Trophoblast cell (in vitro differentiated cells and primary cell): ENCODE data around the gene SUSD2.
A peak's percentile ranks its signal among the peaks of the same experiment; 100 is the strongest.
"Not testable (repeated sequence)": the region's sequence is repeated elsewhere in the genome, so short reads cannot be mapped to it uniquely, and the experiment has no call there.

ENCODE experiments used
- DNase-seq, 2 donors: peaks; one replicate each; pipeline ENCODE4 v3.0.0-alpha.2; 2016
- H2AFZ ChIP-seq: 2 replicates; pipeline ENCODE4 v1.6.1; 2013; ENCODE audit warnings: low read length, moderate library complexity, mild to moderate bottlenecking; ENCODE audit not compliant: insufficient read depth, poor library complexity
- H2AK5ac ChIP-seq: 2 replicates; pipeline ENCODE4 v1.6.1; 2013; ENCODE audit warnings: mild to moderate bottlenecking, low read length
- H2BK120ac ChIP-seq: 2 replicates; pipeline ENCODE4 v1.6.1; 2013; ENCODE audit warnings: low read length, mild to moderate bottlenecking, moderate library complexity; ENCODE audit not compliant: insufficient read depth, poor library complexity
- H2BK12ac ChIP-seq: 2 replicates; pipeline ENCODE4 v1.6.1; 2013; ENCODE audit warnings: mild to moderate bottlenecking, low read length, moderate library complexity
- H2BK5ac ChIP-seq: 2 replicates; pipeline ENCODE4 v1.6.1; 2013; ENCODE audit warnings: low read length, low read depth, moderate library complexity, mild to moderate bottlenecking; ENCODE audit not compliant: poor library complexity
- H3K14ac ChIP-seq: 2 replicates; pipeline ENCODE4 v1.6.1; 2013; ENCODE audit warnings: mild to moderate bottlenecking, low read length
- H3K18ac ChIP-seq: 2 replicates; pipeline ENCODE4 v1.6.1; 2013; ENCODE audit warnings: mild to moderate bottlenecking, low read length
- H3K23ac ChIP-seq: 2 replicates; pipeline ENCODE4 v1.6.1; 2013; ENCODE audit warnings: low read length
- H3K27ac ChIP-seq: 2 replicates; pipeline ENCODE4 v1.5.1; 2013; ENCODE audit warnings: low read depth, mild to moderate bottlenecking, inconsistent platforms, low read length, moderate library complexity
- H3K27me3 ChIP-seq: 2 replicates; pipeline ENCODE4 v1.6.1; 2013; ENCODE audit warnings: inconsistent platforms, mild to moderate bottlenecking, low read length, moderate library complexity; ENCODE audit not compliant: insufficient read depth
- H3K36me3 ChIP-seq, 2 experiments: 1 replicate in 1 of 2; 2 replicates in 1 of 2; pipeline ENCODE4 v1.6.1; 2013; ENCODE audit warnings: low read length in 2 of 2, mild to moderate bottlenecking in 2 of 2, moderate library complexity in 1 of 2; ENCODE audit not compliant: insufficient read depth in 2 of 2, control insufficient read depth in 1 of 2
- H3K4ac ChIP-seq: 2 replicates; pipeline ENCODE4 v1.6.1; 2013; ENCODE audit warnings: low read depth, mild to moderate bottlenecking, low read length, moderate library complexity
- H3K4me1 ChIP-seq, 2 experiments: 1 replicate in 1 of 2; 2 replicates in 1 of 2; pipeline ENCODE4 v1.6.1; 2013; ENCODE audit warnings: low read length in 2 of 2, mild to moderate bottlenecking in 2 of 2, moderate library complexity in 1 of 2; ENCODE audit not compliant: insufficient read depth in 2 of 2, control insufficient read depth in 1 of 2
- H3K4me2 ChIP-seq: 2 replicates; pipeline ENCODE4 v1.6.1; 2013; ENCODE audit warnings: inconsistent platforms, mild to moderate bottlenecking, low read length, moderate library complexity
- H3K4me3 ChIP-seq: 2 replicates; pipeline ENCODE4 v1.5.1; 2013; ENCODE audit warnings: mild to moderate bottlenecking, low read depth, low read length, inconsistent platforms
- H3K79me1 ChIP-seq: one replicate; pipeline ENCODE4 v1.6.1; 2013; ENCODE audit warnings: low read length
- H3K79me2 ChIP-seq: 2 replicates; pipeline ENCODE4 v1.6.1; 2013; ENCODE audit warnings: low read length, mild to moderate bottlenecking; ENCODE audit not compliant: control insufficient read depth, insufficient read depth, poor library complexity
- H3K9ac ChIP-seq: 2 replicates; pipeline ENCODE4 v1.6.1; 2013; ENCODE audit warnings: mild to moderate bottlenecking, low read length
- H3K9me3 ChIP-seq: 2 replicates; pipeline ENCODE4 v1.6.1; 2013; ENCODE audit warnings: low read depth, mild to moderate bottlenecking, control low read depth, inconsistent platforms, low read length; ENCODE audit not compliant: insufficient read depth
- H4K12ac ChIP-seq: 2 replicates; pipeline ENCODE4 v1.6.1; 2013; ENCODE audit warnings: low read depth, mild to moderate bottlenecking, low read length, moderate library complexity
- H4K8ac ChIP-seq: 2 replicates; pipeline ENCODE4 v1.6.1; 2013; ENCODE audit warnings: low read depth, mild to moderate bottlenecking, low read length, moderate library complexity
- H4K91ac ChIP-seq: one replicate; pipeline ENCODE4 v1.6.1; 2013; ENCODE audit warnings: low read depth, mild to moderate bottlenecking, low read length, moderate library complexity
- WGBS: extraction: QIAGEN DNeasy Blood & Tissue Kit; methylation state at CpG from one replicate; pipeline ENCODE4 v1.1.7; 2013; ENCODE audit warnings: missing lambda C conversion rate; ENCODE audit not compliant: insufficient read length, insufficient coverage; ENCODE audit errors: extremely low coverage; 5-methylcytosine and 5-hydroxymethylcytosine counted together

Gene SUSD2

GRCh38 chr22:24206460-24207263 is 25.4 kb downstream of the SUSD2 start:
- H2BK120ac ChIP-seq, result peak overlapping the region; percentile 71
- WGBS, result no CpG with 5 or more reads among the region's 15 CpGs
- H3K23ac ChIP-seq, H3K9ac ChIP-seq, DNase-seq, H3K27me3 ChIP-seq, H3K18ac ChIP-seq, H3K4me2 ChIP-seq, H3K14ac ChIP-seq, H3K9me3 ChIP-seq, H3K79me2 ChIP-seq, H2BK12ac ChIP-seq, H4K12ac ChIP-seq, H3K4ac ChIP-seq, H3K4me3 ChIP-seq, H3K36me3 ChIP-seq, H2AFZ ChIP-seq: not testable (repeated sequence)
- peak overlapping the region; percentile 77 for H4K91ac ChIP-seq
- H3K4me1 ChIP-seq, result peaks cover 15 to 23% of the 10 kb centered on the region in 2 experiments
- peak overlapping the region; percentile 65 for H2AK5ac ChIP-seq
- peak overlapping the region; percentile 98 for H3K27ac ChIP-seq
- H2BK5ac ChIP-seq, result peak overlapping the region; percentile 93
- peak overlapping the region; percentile 59 for H4K8ac ChIP-seq
- H3K79me1 ChIP-seq, result peaks cover 39% of the 10 kb centered on the region

- no peak for DNase-seq
- Histone ChIP-seq H3K18ac (peak overlapping the region; percentile 41), H4K91ac (peak overlapping the region; percentile 95), H3K4me2 (peak overlapping the region; percentile 19), H3K79me2 (peaks cover 3% of the 10 kb centered on the region), H3K9ac (no peak overlapping the region), H3K79me1 (peaks cover 35% of the 10 kb centered on the region), H3K27me3 (no peaks in the 10 kb centered on the region), H3K4me1 (peaks cover 10 to 19% of the 10 kb centered on the region in 2 experiments), H4K8ac (peak overlapping the region; percentile 77), H3K36me3 (peaks cover 0 to 2% of the 10 kb centered on the region in 2 experiments), H2BK12ac (peak overlapping the region; percentile 89), H4K12ac (no peak overlapping the region), H2AFZ (no peak overlapping the region), H3K27ac (peak overlapping the region; percentile 98), H3K9me3 (peaks cover 3% of the 10 kb centered on the region), H3K4me3 (no peak overlapping the region), H2BK120ac (peak overlapping the region; percentile 96), H3K23ac (no peak overlapping the region), H3K4ac (peak overlapping the region; percentile 19), H2AK5ac (peak overlapping the region; percentile 34), H3K14ac (peak overlapping the region; percentile 79), H2BK5ac (peak overlapping the region; percentile 68)
- no CpG with 5 or more reads among the region's 8 CpGs for WGBS
Observed at GRCh38 chr22:24207264-24208011, 26.2 kb downstream of the SUSD2 start.

- H3K9me3 ChIP-seq, result peaks cover 3% of the 10 kb centered on the region
- peak overlapping the region; percentile 95 for H2BK120ac ChIP-seq
- no peak overlapping the region for H3K4me2 ChIP-seq
Observed at GRCh38 chr22:24208012-24208749, 26.9 kb downstream of the SUSD2 start.

GRCh38 chr22:24209016-24209415 is 27.7 kb downstream of the SUSD2 start:
- Histone ChIP-seq H3K23ac (no peak overlapping the region), H3K36me3 (peaks cover 0 to 2% of the 10 kb centered on the region in 2 experiments), H2AK5ac (no peak overlapping the region), H3K4me1 (peaks cover 6 to 11% of the 10 kb centered on the region in 2 experiments), H2BK120ac (peak overlapping the region; percentile 46), H3K79me1 (peaks cover 24% of the 10 kb centered on the region), H3K4me2 (no peak overlapping the region), H3K79me2 (peaks cover 2% of the 10 kb centered on the region), H3K14ac (no peak overlapping the region), H3K18ac (no peak overlapping the region), H3K4me3 (no peak overlapping the region), H3K9ac (no peak overlapping the region), H3K9me3 (peaks cover 3% of the 10 kb centered on the region), H4K91ac (peak overlapping the region; percentile 43), H2AFZ (no peak overlapping the region), H3K27me3 (no peaks in the 10 kb centered on the region), H2BK12ac (no peak overlapping the region), H2BK5ac (no peak overlapping the region), H4K12ac (no peak overlapping the region), H3K27ac (peak overlapping the region; percentile 98), H4K8ac (no peak overlapping the region), H3K4ac (peak overlapping the region; percentile 64)
- no CpG with 5 or more reads among the region's 3 CpGs for whole genome bisulfite sequencing
- DNase-seq, result no peak

More at GRCh38 chr22:24208012-24208749, 26.9 kb downstream of the SUSD2 start:
- H3K14ac ChIP-seq, result peak overlapping the region; percentile 66
- peak overlapping the region; percentile 88 for H2BK5ac ChIP-seq
- peak overlapping the region; percentile 98 for H3K27ac ChIP-seq
- H2BK12ac ChIP-seq, result peak overlapping the region; percentile 80
- H3K23ac ChIP-seq, result no peak overlapping the region
- H3K79me2 ChIP-seq, result peaks cover 3% of the 10 kb centered on the region
- peak overlapping the region; percentile 87 for H4K91ac ChIP-seq
- WGBS, result no CpG with 5 or more reads among the region's 2 CpGs
- peak overlapping the region; percentile 79 for H2AK5ac ChIP-seq
- peaks cover 0 to 2% of the 10 kb centered on the region in 2 experiments for H3K36me3 ChIP-seq
- no peaks in the 10 kb centered on the region for H3K27me3 ChIP-seq
- DNase-seq, result peak; percentile 85 to 99
- no peak overlapping the region for H3K4me3 ChIP-seq
- peak overlapping the region; percentile 84 for H4K8ac ChIP-seq
- H3K4me1 ChIP-seq, result peaks cover 9 to 15% of the 10 kb centered on the region in 2 experiments
- H2AFZ ChIP-seq, result no peak overlapping the region
- H3K18ac ChIP-seq, result no peak overlapping the region
- H3K79me1 ChIP-seq, result peaks cover 29% of the 10 kb centered on the region
- H3K4ac ChIP-seq, result peak overlapping the region; percentile 27
- H4K12ac ChIP-seq, result no peak overlapping the region
- H3K9ac ChIP-seq, result no peak overlapping the region
